ENCODE results near the gene PLXND1. TPM values are rescaled to one million over a fixed set of nuclear protein-coding genes. Genes with fewer than 3 reads are reported as not detected.
"Not testable (repeated sequence)": the region's sequence is repeated elsewhere in the genome, so short reads cannot be mapped to it uniquely, and the experiment has no call there.

Gene PLXND1
- 33.5 TPM for polyA plus RNA-seq (2013, experiment 1 of 2)
- polyA plus RNA-seq (2013, experiment 2 of 2): 48.6 TPM

GRCh38 chr3:129606636-129607390 lies at the start of gene PLXND1:
PLXND1 (minus strand) TSS chr3:129606676; CDS start chr3:129606639, 37 bp downstream.
- under 1% methylated on average over 96 of the region's 96 CpGs for WGBS
- Histone ChIP-seq H3K9ac (ENCODE audit: low read depth, low read length) (peak within 1 kb of the TSS; percentile 68), H3K4me1 (ENCODE audit: insufficient read depth, low read length) (peaks cover 36% of the 10 kb centered on the region), H3K27me3 (ENCODE audit: insufficient read depth, low read length) (peaks cover 24% of the 10 kb centered on the region), H3K36me3 (ENCODE audit: insufficient read depth, low read length) (no peaks in the 10 kb centered on the region), H3K9me3 (ENCODE audit: insufficient read depth, low read depth, low read length) (no peaks in the 10 kb centered on the region), H3K27ac (ENCODE audit: low read depth, low read length) (peak within 1 kb of the TSS; percentile 66; the same call in 1 of the 2 replicates), H3K4me3 (ENCODE audit: low read length) (peak within 1 kb of the TSS; percentile 79)

- 92% methylated on average over 4 of the region's 4 CpGs for WGBS
- peaks cover 11% of the 10 kb centered on the region for H3K36me3 ChIP-seq (ENCODE audit: insufficient read depth, low read length)
- H3K9ac ChIP-seq (ENCODE audit: low read depth, low read length): no peak overlapping the region
- peaks cover 42% of the 10 kb centered on the region for H3K4me1 ChIP-seq (ENCODE audit: insufficient read depth, low read length)
- H3K27me3 ChIP-seq (ENCODE audit: insufficient read depth, low read length): no peaks in the 10 kb centered on the region
- H3K27ac ChIP-seq (ENCODE audit: low read depth, low read length): no peak overlapping the region
- H3K4me3 ChIP-seq (ENCODE audit: low read length): no peak overlapping the region
- no peaks in the 10 kb centered on the region for H3K9me3 ChIP-seq (ENCODE audit: insufficient read depth, low read depth, low read length)
Observed at GRCh38 chr3:129655291-129655700, 48.8 kb upstream of the PLXND1 start.

GRCh38 chr3:129654131-129654530 lies 47.7 kb upstream of the PLXND1 start:
- H3K27ac ChIP-seq (ENCODE audit: low read depth, low read length): no peak overlapping the region

GRCh38 chr3:129653019-129653418 lies 46.5 kb upstream of the PLXND1 start:
- peaks cover 51% of the 10 kb centered on the region for H3K4me1 ChIP-seq (ENCODE audit: insufficient read depth, low read length)
- peaks cover 11% of the 10 kb centered on the region for H3K36me3 ChIP-seq (ENCODE audit: insufficient read depth, low read length)
- H3K9ac ChIP-seq (ENCODE audit: low read depth, low read length): no peak overlapping the region
- H3K27ac ChIP-seq (ENCODE audit: low read depth, low read length): no peak overlapping the region
- no peaks in the 10 kb centered on the region for H3K27me3 ChIP-seq (ENCODE audit: insufficient read depth, low read length)
- no peaks in the 10 kb centered on the region for H3K9me3 ChIP-seq (ENCODE audit: insufficient read depth, low read depth, low read length)
- 90% methylated on average over 1 of the region's 1 CpG for WGBS
- no peak overlapping the region for H3K4me3 ChIP-seq (ENCODE audit: low read length)

More at GRCh38 chr3:129654131-129654530, 47.7 kb upstream of the PLXND1 start:
- Histone ChIP-seq H3K9me3 (ENCODE audit: insufficient read depth, low read depth, low read length) (no peaks in the 10 kb centered on the region), H3K9ac (ENCODE audit: low read depth, low read length) (no peak overlapping the region), H3K4me3 (ENCODE audit: low read length) (no peak overlapping the region), H3K27me3 (ENCODE audit: insufficient read depth, low read length) (no peaks in the 10 kb centered on the region), H3K4me1 (ENCODE audit: insufficient read depth, low read length) (peaks cover 46% of the 10 kb centered on the region), H3K36me3 (ENCODE audit: insufficient read depth, low read length) (peaks cover 11% of the 10 kb centered on the region)
- WGBS: 93% methylated on average over 1 of the region's 1 CpG

GRCh38 chr3:129651435-129652202 lies 45.1 kb upstream of the PLXND1 start:
- whole genome bisulfite sequencing: 73% methylated on average over 8 of the region's 8 CpGs
- no peaks in the 10 kb centered on the region for H3K9me3 ChIP-seq (ENCODE audit: insufficient read depth, low read depth, low read length)
- H3K27me3 ChIP-seq (ENCODE audit: insufficient read depth, low read length): no peaks in the 10 kb centered on the region
- peak overlapping the region; percentile 25; the same call in 1 of the 2 replicates for H3K27ac ChIP-seq (ENCODE audit: low read depth, low read length)
- H3K4me1 ChIP-seq (ENCODE audit: insufficient read depth, low read length): peaks cover 39% of the 10 kb centered on the region
- no peak overlapping the region for H3K4me3 ChIP-seq (ENCODE audit: low read length)
- H3K9ac ChIP-seq (ENCODE audit: low read depth, low read length): no peak overlapping the region
- peaks cover 11% of the 10 kb centered on the region for H3K36me3 ChIP-seq (ENCODE audit: insufficient read depth, low read length)

GRCh38 chr3:129650256-129650872 lies 43.9 kb upstream of the PLXND1 start:
- WGBS: 31% methylated on average over 6 of the region's 7 CpGs
- peaks cover 11% of the 10 kb centered on the region for H3K36me3 ChIP-seq (ENCODE audit: insufficient read depth, low read length)

GRCh38 chr3:129648391-129648790 lies 41.9 kb upstream of the PLXND1 start:
- 69% methylated on average over 3 of the region's 3 CpGs for WGBS
- Histone ChIP-seq H3K27ac (ENCODE audit: low read depth, low read length) (no peak overlapping the region), H3K4me3 (ENCODE audit: low read length) (no peak overlapping the region), H3K4me1 (ENCODE audit: insufficient read depth, low read length) (peaks cover 36% of the 10 kb centered on the region), H3K9me3 (ENCODE audit: insufficient read depth, low read depth, low read length) (no peaks in the 10 kb centered on the region), H3K9ac (ENCODE audit: low read depth, low read length) (no peak overlapping the region), H3K27me3 (ENCODE audit: insufficient read depth, low read length) (no peaks in the 10 kb centered on the region), H3K36me3 (ENCODE audit: insufficient read depth, low read length) (no peaks in the 10 kb centered on the region)

More at GRCh38 chr3:129650256-129650872, 43.9 kb upstream of the PLXND1 start:
- H3K4me3 ChIP-seq (ENCODE audit: low read length): no peak overlapping the region
- no peak overlapping the region for H3K9ac ChIP-seq (ENCODE audit: low read depth, low read length)
- H3K27me3 ChIP-seq (ENCODE audit: insufficient read depth, low read length): no peaks in the 10 kb centered on the region
- H3K27ac ChIP-seq (ENCODE audit: low read depth, low read length): no peak overlapping the region
- H3K4me1 ChIP-seq (ENCODE audit: insufficient read depth, low read length): peaks cover 36% of the 10 kb centered on the region
- H3K9me3 ChIP-seq (ENCODE audit: insufficient read depth, low read depth, low read length): no peaks in the 10 kb centered on the region

GRCh38 chr3:129645286-129645685 lies 38.8 kb upstream of the PLXND1 start:
- H3K4me3 ChIP-seq (ENCODE audit: low read length): no peak overlapping the region
- no peaks in the 10 kb centered on the region for H3K36me3 ChIP-seq (ENCODE audit: insufficient read depth, low read length)
- H3K27ac ChIP-seq (ENCODE audit: low read depth, low read length): no peak overlapping the region
- H3K27me3 ChIP-seq (ENCODE audit: insufficient read depth, low read length): no peaks in the 10 kb centered on the region
- H3K9ac ChIP-seq (ENCODE audit: low read depth, low read length): no peak overlapping the region
- H3K9me3 ChIP-seq (ENCODE audit: insufficient read depth, low read depth, low read length): no peaks in the 10 kb centered on the region
- peaks cover 20% of the 10 kb centered on the region for H3K4me1 ChIP-seq (ENCODE audit: insufficient read depth, low read length)
- 87% methylated on average over 5 of the region's 5 CpGs for WGBS

- H3K9me3 ChIP-seq (ENCODE audit: insufficient read depth, low read depth, low read length): no peaks in the 10 kb centered on the region
- H3K9ac ChIP-seq (ENCODE audit: low read depth, low read length): no peak overlapping the region
- WGBS: 97% methylated on average over 3 of the region's 3 CpGs
Observed at GRCh38 chr3:129644836-129645235, 38.4 kb upstream of the PLXND1 start.

GRCh38 chr3:129641567-129642260 lies 35.2 kb upstream of the PLXND1 start:
- H3K9me3 ChIP-seq (ENCODE audit: insufficient read depth, low read depth, low read length); H3K4me1 ChIP-seq (ENCODE audit: insufficient read depth, low read length); H3K27ac ChIP-seq (ENCODE audit: low read depth, low read length); H3K27me3 ChIP-seq (ENCODE audit: insufficient read depth, low read length); H3K36me3 ChIP-seq (ENCODE audit: insufficient read depth, low read length); H3K9ac ChIP-seq (ENCODE audit: low read depth, low read length); H3K4me3 ChIP-seq (ENCODE audit: low read length): not testable (repeated sequence)
- WGBS: 44% methylated on average over 4 of the region's 10 CpGs

More at GRCh38 chr3:129644836-129645235, 38.4 kb upstream of the PLXND1 start:
- peaks cover 20% of the 10 kb centered on the region for H3K4me1 ChIP-seq (ENCODE audit: insufficient read depth, low read length)
- no peaks in the 10 kb centered on the region for H3K27me3 ChIP-seq (ENCODE audit: insufficient read depth, low read length)
- no peaks in the 10 kb centered on the region for H3K36me3 ChIP-seq (ENCODE audit: insufficient read depth, low read length)
- H3K27ac ChIP-seq (ENCODE audit: low read depth, low read length): no peak overlapping the region
- H3K4me3 ChIP-seq (ENCODE audit: low read length): no peak overlapping the region
